HCT116 (cell line): Measurements from ENCODE around the gene TMCC1. TPM values are rescaled to one million over a fixed set of nuclear protein-coding genes. Genes with fewer than 3 reads are reported as not detected.
"Not testable (repeated sequence)": the region's sequence is repeated elsewhere in the genome, so short reads cannot be mapped to it uniquely, and the experiment has no call there.

Source experiments
- ATAC-seq: fragments of 200-7000 bp; cut with Tn5 transposase; 2 replicates; pipeline ENCODE4 v1.9.1; 2020; ENCODE audit warnings: mild to moderate bottlenecking, moderate library complexity
- BruUV-seq: library from RNA; stranded (reverse); fragments of 400-500 nt; replicated peaks from 2 replicates; lab custom pipeline; 2021; lab: Mats Ljungman, UMichigan
- CTCF ChIA-PET: fragments of 300-600 bp; sonication (Branson Sonifier 250); formaldehyde crosslinking; loops from one replicate; lab custom pipeline; 2021; ENCODE audit warnings: antibody characterized with exemption; lab: Charles Lee
- POLR2A ChIA-PET: fragments of 300-600, 350-600 bp; sonication (Branson Sonifier 250); formaldehyde crosslinking; loops from one replicate; lab custom pipeline; 2021; ENCODE audit warnings: antibody characterized with exemption; lab: Charles Lee
- RAD21 ChIA-PET, 2 experiments: fragments of 300-600 bp; sonication (Branson Sonifier 250); formaldehyde crosslinking; loops; one replicate each; lab custom pipeline; 2023; ENCODE audit warnings: low total read pairs in 2 of 2; ENCODE audit not compliant: uncharacterized antibody in 2 of 2, unreplicated experiment in 2 of 2, low non-redundant PET in 1 of 2; lab: Charles Lee
- DNase-seq: peaks from one replicate; pipeline ENCODE4 v3.0.0-alpha.2; 2010; ENCODE audit warnings: low read depth, low spot score
- H2AFZ ChIP-seq: fragments of 200-600 bp; shearing (Covaris generic), sonication (generic); 2 replicates; pipeline ENCODE4 v1.6.1; 2017; ENCODE audit warnings: low read depth, mixed run types, mixed read lengths, antibody characterized with exemption, low read length; ENCODE audit not compliant: poor library complexity, severe bottlenecking
- H3K27ac ChIP-seq: 2 replicates; pipeline ENCODE4 v1.5.1; 2012; ENCODE audit warnings: low read depth, low read length
- H3K27me3 ChIP-seq: fragments of 200-600 bp; sonication (generic); 2 replicates; pipeline ENCODE4 v1.6.1; 2016; ENCODE audit warnings: mixed run types, low read length, mixed read lengths; ENCODE audit not compliant: insufficient read depth
- H3K36me3 ChIP-seq, 2 experiments: fragments of 200-500 bp in 1 of 2; fragments of 200-600 bp in 1 of 2; sonication (Bioruptor generic) in 1 of 2; sonication (generic) in 1 of 2; 2 replicates each; pipeline versions ENCODE4 v1.5.1 to v1.6.1; 2014 to 2016; ENCODE audit warnings: low read length in 2 of 2, inconsistent platforms in 1 of 2, mixed read lengths in 1 of 2, mixed run types in 1 of 2; ENCODE audit not compliant: insufficient read depth in 2 of 2, control insufficient read depth in 1 of 2
- H3K4me1 ChIP-seq, 2 experiments: fragments of 200-600 bp in 1 of 2; sonication (generic) in 1 of 2; 2 replicates each; pipeline versions ENCODE4 v1.5.1 to v1.6.1; 2012 to 2017; ENCODE audit warnings: low read length in 2 of 2, inconsistent platforms in 1 of 2, mild to moderate bottlenecking in 1 of 2, mixed read lengths in 1 of 2, mixed run types in 1 of 2, moderate library complexity in 1 of 2; ENCODE audit not compliant: insufficient read depth in 2 of 2, control insufficient read depth in 1 of 2
- H3K4me2 ChIP-seq: fragments of 200-600 bp; sonication (generic); 2 replicates; pipeline ENCODE4 v1.6.1; 2017; ENCODE audit warnings: mixed run types, low read length, mixed read lengths
- H3K4me3 ChIP-seq, 2 experiments: fragments of 200-600 bp in 1 of 2; sonication (generic) in 1 of 2; replicated peaks in 1 of 2; 2 replicates each; pipeline ENCODE4 v1.5.1; 2011 to 2016; ENCODE audit warnings: low read length in 2 of 2, control low read depth in 1 of 2, low read depth in 1 of 2, mild to moderate bottlenecking in 1 of 2, mixed read lengths in 1 of 2, mixed run types in 1 of 2
- H3K79me2 ChIP-seq: fragments of 200-600 bp; sonication (generic); 2 replicates; pipeline ENCODE4 v1.6.1; 2017; ENCODE audit warnings: mild to moderate bottlenecking, mixed run types, low read length, moderate library complexity, mixed read lengths; ENCODE audit not compliant: insufficient read depth
- H3K9ac ChIP-seq: fragments of 200-600 bp; sonication (generic); 2 replicates; pipeline ENCODE4 v1.6.1; 2016; ENCODE audit warnings: low read length, mixed read lengths
- H3K9me2 ChIP-seq: fragments of 200-600 bp; sonication (generic), shearing (Covaris generic); 2 replicates; pipeline ENCODE4 v1.6.1; 2017; ENCODE audit warnings: mixed run types, mild to moderate bottlenecking, moderate library complexity; ENCODE audit not compliant: insufficient read depth
- H3K9me3 ChIP-seq, 2 experiments: fragments of 200-500 bp in 1 of 2; fragments of 200-600 bp in 1 of 2; sonication (Bioruptor generic) in 1 of 2; sonication (generic) in 1 of 2; 2 replicates each; pipeline ENCODE4 v1.6.1; 2014 to 2017; ENCODE audit warnings: low read length in 2 of 2, mixed read lengths in 2 of 2, inconsistent platforms in 1 of 2, low read depth in 1 of 2, mild to moderate bottlenecking in 1 of 2, mixed run types in 1 of 2, moderate library complexity in 1 of 2; ENCODE audit not compliant: control insufficient read depth in 1 of 2, insufficient read depth in 1 of 2
- H4K20me1 ChIP-seq: fragments of 200-600 bp; sonication (generic), shearing (Covaris generic); 2 replicates; pipeline ENCODE4 v1.6.1; 2017; ENCODE audit warnings: mixed run types, mild to moderate bottlenecking, moderate library complexity; ENCODE audit not compliant: insufficient read depth
- ATF3 ChIP-seq: IDR thresholded peaks from 2 replicates; pipeline ENCODE4 v1.6.1; 2012
- CBX3 ChIP-seq: IDR thresholded peaks from 2 replicates; pipeline ENCODE4 v1.6.1; 2012; ENCODE audit warnings: low read depth
- CEBPB ChIP-seq: IDR thresholded peaks from 2 replicates; pipeline ENCODE4 v1.6.1; 2012; ENCODE audit warnings: low read depth
- ELF1 ChIP-seq: IDR thresholded peaks from 2 replicates; pipeline ENCODE4 v1.6.1; 2012; ENCODE audit warnings: low read depth, borderline replicate concordance
- EZH2 ChIP-seq: fragments of 200-600 bp; sonication (generic); IDR thresholded peaks from 2 replicates; pipeline ENCODE4 v1.6.1; 2017; ENCODE audit warnings: antibody characterized with exemption, mixed run types
- EZH2phosphoT487 ChIP-seq: fragments of 200-600 bp; IDR thresholded peaks from 2 replicates; pipeline ENCODE4 v1.6.1; 2018; ENCODE audit warnings: antibody characterized with exemption, borderline replicate concordance
- FOSL1 ChIP-seq: IDR thresholded peaks from 2 replicates; pipeline ENCODE4 v1.6.1; 2012; ENCODE audit warnings: low read depth
- JUND ChIP-seq: IDR thresholded peaks from 2 replicates; pipeline ENCODE4 v1.6.1; 2012
- MAX ChIP-seq: IDR thresholded peaks from 2 replicates; pipeline ENCODE4 v1.6.1; 2012
- POLR2A ChIP-seq: IDR thresholded peaks from 2 replicates; pipeline ENCODE4 v1.7.0; 2011; ENCODE audit warnings: borderline replicate concordance; ENCODE audit not compliant: insufficient read depth, insufficient read length; ENCODE audit errors: extremely low read depth
- POLR2AphosphoS5 ChIP-seq: IDR thresholded peaks from 2 replicates; pipeline ENCODE4 v1.6.1; 2011; ENCODE audit warnings: mild to moderate bottlenecking, low read depth, low read length, moderate library complexity
- RAD21 ChIP-seq: IDR thresholded peaks from 2 replicates; pipeline ENCODE4 v1.6.1; 2012; ENCODE audit warnings: low read depth, mild to moderate bottlenecking
- SIN3A ChIP-seq: IDR thresholded peaks from 2 replicates; pipeline ENCODE4 v1.6.1; 2012; ENCODE audit warnings: low read depth
- SP1 ChIP-seq: IDR thresholded peaks from 2 replicates; pipeline ENCODE4 v1.6.1; 2012; ENCODE audit warnings: low read depth
- TCF7L2 ChIP-seq: IDR thresholded peaks from 2 replicates; pipeline ENCODE4 v1.7.0; 2011; ENCODE audit warnings: borderline replicate concordance, inconsistent platforms; ENCODE audit not compliant: insufficient read depth, insufficient read length; ENCODE audit errors: extremely low read depth
- YY1 ChIP-seq: IDR thresholded peaks from 2 replicates; pipeline ENCODE4 v1.6.1; 2011; ENCODE audit warnings: low read length, low read depth, moderate library complexity, mild to moderate bottlenecking; ENCODE audit not compliant: insufficient replicate concordance; ENCODE audit errors: extremely low read depth
- ZBTB33 ChIP-seq: IDR thresholded peaks from 2 replicates; pipeline ENCODE4 v1.6.1; 2011; ENCODE audit warnings: mild to moderate bottlenecking, low read length, moderate library complexity; ENCODE audit not compliant: insufficient replicate concordance; ENCODE audit errors: extremely low read depth
- ZNF274 ChIP-seq: fragments of 200-500 bp; sonication (Bioruptor generic); IDR thresholded peaks from 2 replicates; pipeline ENCODE4 v1.6.1; 2014; ENCODE audit warnings: mild to moderate bottlenecking, low read depth, low read length, inconsistent platforms
- intact Hi-C: fragments of 100-400 bp; cut with micrococcal nuclease; formaldehyde crosslinking; loops from 2 replicates; pipeline ENCODE4 v1.10.0; 2022
- total RNA-seq: library from RNA; stranded (reverse); gene quantifications from one replicate; pipeline ENCODE4 v1.2.1, GENCODE V29; 2021; ENCODE audit not compliant: unreplicated experiment

The TMCC1 gene
- total RNA-seq, 1 experiment from 2014 or later, result 32.5 TPM

- H3K4me2 ChIP-seq, result peak overlapping the region; percentile 63
- DNase-seq (peak; percentile 16), ATAC-seq (peak; percentile 60; the same call in 1 of the 2 replicates)
- peak overlapping the region; percentile 37; the same call in 1 of the 2 replicates for H3K9ac ChIP-seq
- H3K79me2 ChIP-seq, H2AFZ ChIP-seq, RAD21 ChIA-PET, H3K27me3 ChIP-seq, H3K9me3 ChIP-seq, H3K36me3 ChIP-seq, H3K9me2 ChIP-seq, H4K20me1 ChIP-seq, H3K27ac ChIP-seq, BruUV-seq: not testable (repeated sequence)
- POLR2A ChIA-PET, result interaction anchor here (0.6 kb wide), 1 partner anchor 615 kb away, joined by 3 read pairs; no protein-coding TSS in a partner anchor
- H3K4me1 ChIP-seq, result peaks cover 18 to 35% of the 10 kb centered on the region in 2 experiments
- H3K4me3 ChIP-seq, result peak overlapping the region; percentile 3 to 34; a peak in 2 of 4 replicates
- CTCF ChIA-PET, result interaction anchor here (1.1 to 2.7 kb wide), 3 partner anchors 204 to 449 kb away, joined by 4 to 13 read pairs (median 9); no protein-coding TSS in a partner anchor
- intact Hi-C loops, result loop anchor here (2.0 kb wide), 1 partner anchor 275 kb away; no protein-coding TSS in a partner anchor
- TF ChIP-seq CBX3 (peak; percentile 52; the same call in 1 of the 2 replicates), JUND (peak; percentile 77), FOSL1 (peak; percentile 64), SP1 (peak; percentile 54)
These were observed 61.6 kb downstream of the TMCC1 start for GRCh38 chr3:129831942-129832341.

- H3K4me1 ChIP-seq, result peaks cover 18 to 35% of the 10 kb centered on the region in 2 experiments
- BruUV-seq, result no TSS peak
- no peak overlapping the region for H3K27ac ChIP-seq
- H2AFZ ChIP-seq, result no peak overlapping the region
- no peak for DNase-seq
- intact Hi-C loops, result loop anchor here (2.0 kb wide), 1 partner anchor 275 kb away; no protein-coding TSS in a partner anchor
- no peaks in the 10 kb centered on the region for H4K20me1 ChIP-seq
- no peaks in the 10 kb centered on the region for H3K9me2 ChIP-seq
- ChIA-PET CTCF (interaction anchor here (1.1 to 2.7 kb wide), 3 partner anchors 203 to 448 kb away, joined by 4 to 13 read pairs (median 9); no protein-coding TSS in a partner anchor), POLR2A (interaction anchor here (0.6 kb wide), 1 partner anchor 614 kb away, joined by 3 read pairs; no protein-coding TSS in a partner anchor), RAD21 (interaction anchor here in 1 of 2 experiments (1.2 kb wide), 1 partner anchor 204 kb away, joined by 3 read pairs; no protein-coding TSS in a partner anchor)
- H3K4me2 ChIP-seq, result peak overlapping the region; percentile 63
- H3K9me3 ChIP-seq, result no peaks in the 10 kb centered on the region
- ATAC-seq, result no peak
- H3K4me3 ChIP-seq, result peak overlapping the region in 1 of 2 experiments; percentile 34; a peak in 2 of 4 replicates
- no peaks in the 10 kb centered on the region for H3K36me3 ChIP-seq
- no peaks in the 10 kb centered on the region; the same call in 1 of the 2 replicates for H3K79me2 ChIP-seq
- H3K9ac ChIP-seq, result no peak overlapping the region
- no peaks in the 10 kb centered on the region for H3K27me3 ChIP-seq
- TF ChIP-seq EZH2 (no peak), TCF7L2 (no peak), SIN3A (no peak), ATF3 (no peak), RAD21 (no peak), EZH2phosphoT487 (no peak), CEBPB (no peak), ZBTB33 (no peak), FOSL1 (no peak), JUND (no peak), POLR2AphosphoS5 (no peak), CBX3 (no peak), ELF1 (no peak), MAX (no peak), YY1 (no peak), ZNF274 (no peak), POLR2A (no peak)
These were observed 62.0 kb downstream of the TMCC1 start for GRCh38 chr3:129831503-129831902.
